MCF 10A (cell line): Measurements from ENCODE around the gene NDUFC2. TPM values are rescaled to one million over a fixed set of nuclear protein-coding genes. Genes with fewer than 3 reads are reported as not detected.

Experiments used
- BruUV-seq: library from RNA; stranded (reverse); fragments of 400-500 nt; replicated peaks from 2 replicates; lab custom pipeline; 2021; lab: Mats Ljungman, UMichigan
- CTCF ChIA-PET: fragments of 300-600 bp; sonication (Branson Sonifier 250); formaldehyde crosslinking; extraction: SDS; loops from one replicate; lab custom pipeline; 2021; ENCODE audit warnings: antibody characterized with exemption, inconsistent platforms; lab: Yijun Ruan, JAX
- POLR2A ChIA-PET: fragments of 300-600, 350-650 bp; sonication (Branson Sonifier 250); formaldehyde crosslinking; extraction: SDS; loops from one replicate; lab custom pipeline; 2020; ENCODE audit warnings: antibody characterized with exemption, inconsistent platforms; lab: Yijun Ruan, JAX
- DNase-seq: peaks from one replicate; pipeline ENCODE4 v3.0.0-alpha.2; 2018; ENCODE audit not compliant: unreplicated experiment
- H3K27ac Mint-ChIP-seq: one replicate; pipeline ENCODE4 v1.8.0; 2022; ENCODE audit warnings: mild to moderate bottlenecking, low read depth, mixed read lengths; ENCODE audit not compliant: unreplicated experiment
- H3K27me3 Mint-ChIP-seq: one replicate; pipeline ENCODE4 v1.8.0; 2022; ENCODE audit warnings: mixed read lengths; ENCODE audit not compliant: insufficient read depth, unreplicated experiment
- H3K36me3 Mint-ChIP-seq: one replicate; pipeline ENCODE4 v1.8.0; 2022; ENCODE audit warnings: mild to moderate bottlenecking, moderate library complexity, mixed read lengths; ENCODE audit not compliant: insufficient read depth, unreplicated experiment
- H3K4me1 Mint-ChIP-seq: one replicate; pipeline ENCODE4 v1.8.0; 2022; ENCODE audit warnings: mixed read lengths; ENCODE audit not compliant: insufficient read depth, unreplicated experiment
- H3K4me3 Mint-ChIP-seq: one replicate; pipeline ENCODE4 v1.8.0; 2022; ENCODE audit warnings: mild to moderate bottlenecking, moderate library complexity, mixed read lengths; ENCODE audit not compliant: unreplicated experiment
- H3K9me3 Mint-ChIP-seq: one replicate; pipeline ENCODE4 v1.8.0; 2022; ENCODE audit warnings: mixed read lengths; ENCODE audit not compliant: unreplicated experiment
- CTCF ChIP-seq: fragments of 200-600 bp; IDR thresholded peaks from one replicate; pipeline ENCODE4 v1.8.0; 2022; ENCODE audit warnings: antibody characterized with exemption, mild to moderate bottlenecking; ENCODE audit not compliant: unreplicated experiment
- intact Hi-C: fragments of 100-400 bp; cut with micrococcal nuclease; formaldehyde crosslinking; loops from 2 replicates; pipeline ENCODE4 v1.14.1; 2022
- total RNA-seq: library from RNA; stranded (reverse); gene quantifications from 2 replicates; pipeline ENCODE4 v1.2.3, GENCODE V29; 2022

Gene NDUFC2
- total RNA-seq, 1 experiment from 2014 or later = 186 TPM

GRCh38 chr11:78111298-78111697 is 31.6 kb upstream of the NDUFC2 start:
- H3K9me3 Mint-ChIP-seq = no peaks in the 10 kb centered on the region
- POLR2A ChIA-PET = no interaction called here
- intact Hi-C loops = no loop called here
- no peak for TF ChIP-seq CTCF
- no peak overlapping the region for H3K27ac Mint-ChIP-seq
- DNase-seq = no peak
- H3K36me3 Mint-ChIP-seq = peaks cover 57% of the 10 kb centered on the region
- no peaks in the 10 kb centered on the region for H3K4me1 Mint-ChIP-seq
- H3K4me3 Mint-ChIP-seq = no peak overlapping the region
- no peaks in the 10 kb centered on the region for H3K27me3 Mint-ChIP-seq
- CTCF ChIA-PET = interaction anchor here (1.2 kb wide), 1 partner anchor 9 kb away, joined by 3 read pairs; no protein-coding TSS in a partner anchor
- no TSS peak for BruUV-seq

GRCh38 chr11:78110830-78111229 is 31.2 kb upstream of the NDUFC2 start:
- peak overlapping the region; percentile 31 for H3K27ac Mint-ChIP-seq
- H3K27me3 Mint-ChIP-seq = no peaks in the 10 kb centered on the region
- H3K4me1 Mint-ChIP-seq = no peaks in the 10 kb centered on the region
- ChIA-PET CTCF (interaction anchor here (1.2 kb wide), 1 partner anchor 10 kb away, joined by 3 read pairs; no protein-coding TSS in a partner anchor), POLR2A (interaction anchor here (1.0 kb wide), 1 partner anchor 68 kb away, joined by 3 read pairs; no protein-coding TSS in a partner anchor)
- intact Hi-C loops = no loop called here
- H3K4me3 Mint-ChIP-seq = no peak overlapping the region
- BruUV-seq = no TSS peak
- peaks cover 57% of the 10 kb centered on the region for H3K36me3 Mint-ChIP-seq
- no peaks in the 10 kb centered on the region for H3K9me3 Mint-ChIP-seq
- no peak for TF ChIP-seq CTCF
- no peak for DNase-seq

GRCh38 chr11:78110351-78110750 is 30.7 kb upstream of the NDUFC2 start:
- Mint-ChIP-seq H3K27ac (peak overlapping the region; percentile 31), H3K27me3 (no peaks in the 10 kb centered on the region), H3K4me3 (no peak overlapping the region), H3K4me1 (no peaks in the 10 kb centered on the region), H3K36me3 (peaks cover 53% of the 10 kb centered on the region), H3K9me3 (no peaks in the 10 kb centered on the region)
- no peak for DNase-seq
- BruUV-seq = no TSS peak
- intact Hi-C loops = no loop called here
- ChIA-PET POLR2A (interaction anchor here (0.6 to 1.3 kb wide), 4 partner anchors 13 to 1980 kb away, joined by 3 to 5 read pairs (median 4); no protein-coding TSS in a partner anchor), CTCF (interaction anchor here (0.6 to 1.2 kb wide), 4 partner anchors 10 to 53 kb away, joined by 3 to 4 read pairs (median 3); no protein-coding TSS in a partner anchor)
- no peak for TF ChIP-seq CTCF

GRCh38 chr11:78109081-78110015 is 29.7 kb upstream of the NDUFC2 start:
- H3K4me1 Mint-ChIP-seq = no peaks in the 10 kb centered on the region
- no peaks in the 10 kb centered on the region for H3K27me3 Mint-ChIP-seq
- ChIA-PET CTCF (interaction anchor here (0.6 to 1.1 kb wide), 3 partner anchors 29 to 52 kb away, joined by 3 to 4 read pairs (median 3); no protein-coding TSS in a partner anchor), POLR2A (interaction anchor here (0.6 to 1.3 kb wide), 4 partner anchors 12 to 1981 kb away, joined by 3 to 5 read pairs (median 4); no protein-coding TSS in a partner anchor)
- no peak for TF ChIP-seq CTCF
- peaks cover 51% of the 10 kb centered on the region for H3K36me3 Mint-ChIP-seq
- no TSS peak for BruUV-seq
- H3K9me3 Mint-ChIP-seq = no peaks in the 10 kb centered on the region
- no peak overlapping the region for H3K4me3 Mint-ChIP-seq
- intact Hi-C loops = no loop called here
- no peak for DNase-seq
- no peak overlapping the region for H3K27ac Mint-ChIP-seq
